T-helper 1 cell treated with Interleukin-12 subunit alpha and Interleukin-12 subunit beta and Interleukin-4 antibody, amounts not matched to agents 30 ng/mL and 1 ng/mL, for 36 hours (primary cell): ENCODE results near the gene STK17B. TPM values are rescaled to one million over a fixed set of nuclear protein-coding genes. Genes with fewer than 3 reads are reported as not detected.
"Not testable (repeated sequence)": the region's sequence is repeated elsewhere in the genome, so short reads cannot be mapped to it uniquely, and the experiment has no call there.

Source experiments
- intact Hi-C: fragments of 100-400 bp; cut with micrococcal nuclease; formaldehyde crosslinking; loops from one replicate; pipeline ENCODE4 v1.15.1; 2024
- total RNA-seq: library from RNA; stranded (reverse); gene quantifications from 2 replicates; pipeline ENCODE4 v1.2.3, GENCODE V29; 2022

Gene STK17B
- total RNA-seq: 405 and 419 TPM in 2 replicates

GRCh38 chr2:196171248-196171871 lies at the start of gene STK17B:
Gene STK17B, minus strand, starts transcription at chr2:196171578. Its CDS starts 8,195 bp downstream, at chr2:196163383.
- intact Hi-C loops: loop anchor here (1.0 to 10.0 kb wide), 4 partner anchors 40 to 1533 kb away; partner anchors contain the start of gene MARS2

GRCh38 chr2:196220671-196221070 lies 49.3 kb upstream of the STK17B start:
- intact Hi-C loops: no loop called here

- intact Hi-C loops: no loop called here
Observed at GRCh38 chr2:196219671-196220070, 48.3 kb upstream of the STK17B start.

GRCh38 chr2:196218106-196218505 lies 46.7 kb upstream of the STK17B start:
- intact Hi-C loops: no loop called here

- intact Hi-C loops: no loop called here
Observed at GRCh38 chr2:196217116-196217515, 45.7 kb upstream of the STK17B start.

- intact Hi-C loops: no loop called here
Observed at GRCh38 chr2:196215376-196215775, 44.0 kb upstream of the STK17B start.

GRCh38 chr2:196214156-196214555 lies 42.8 kb upstream of the STK17B start:
- intact Hi-C loops: loop anchor here (5.0 kb wide), 1 partner anchor 123 kb away; no protein-coding TSS in a partner anchor

GRCh38 chr2:196213252-196213980 lies 42.0 kb upstream of the STK17B start:
- intact Hi-C loops: loop anchor here (5.0 kb wide), 1 partner anchor 124 kb away; no protein-coding TSS in a partner anchor

- intact Hi-C loops: no loop called here
Observed at GRCh38 chr2:196208915-196209314, 37.5 kb upstream of the STK17B start.

- intact Hi-C loops: no loop called here
Observed at GRCh38 chr2:196206804-196207203, 35.4 kb upstream of the STK17B start.

GRCh38 chr2:196205881-196206435 lies 34.6 kb upstream of the STK17B start:
- intact Hi-C loops: no loop called here

- intact Hi-C loops: no loop called here
Observed at GRCh38 chr2:196205011-196205766, 33.8 kb upstream of the STK17B start.

- intact Hi-C loops: no loop called here
Observed at GRCh38 chr2:196201229-196202009, 30.0 kb upstream of the STK17B start.

GRCh38 chr2:196200557-196200956 lies 29.2 kb upstream of the STK17B start:
- intact Hi-C loops: loop anchor here (1.0 kb wide), 8 partner anchors 11 to 77 kb away; no protein-coding TSS in a partner anchor

GRCh38 chr2:196195758-196196157 lies 24.4 kb upstream of the STK17B start:
- intact Hi-C loops: no loop called here

GRCh38 chr2:196195302-196195701 lies 23.9 kb upstream of the STK17B start:
- intact Hi-C loops: no loop called here

- intact Hi-C loops: loop anchor here (5.0 kb wide), 1 partner anchor 316 kb away; no protein-coding TSS in a partner anchor
Observed at GRCh38 chr2:196191541-196191940, 20.2 kb upstream of the STK17B start.

GRCh38 chr2:196187898-196188458 lies 16.6 kb upstream of the STK17B start:
- intact Hi-C loops: loop anchor here (1.0 kb wide), 1 partner anchor 12 kb away; no protein-coding TSS in a partner anchor

GRCh38 chr2:196187175-196187700 lies 15.9 kb upstream of the STK17B start:
- intact Hi-C loops: not testable (repeated sequence)
